Activated T-cell treated with anti-CD3 and anti-CD28 coated beads, Interleukin-2, amount 50 U/mL, for 4 hours (primary cell): ENCODE results near the gene CALN1. TPM values are rescaled to one million over a fixed set of nuclear protein-coding genes. Genes with fewer than 3 reads are reported as not detected.
"Not testable (repeated sequence)": the region's sequence is repeated elsewhere in the genome, so short reads cannot be mapped to it uniquely, and the experiment has no call there.

Experiments used
- ATAC-seq, 2 donors: fragments of 200-7000 bp; cut with Tn5 transposase; one replicate each; pipeline ENCODE4 v1.10.0; 2021
- DNase-seq: peaks from one replicate; pipeline ENCODE4 v3.0.0-alpha.2; 2020
- H3K27me3 Mint-ChIP-seq: one replicate; pipeline ENCODE4 v1.8.0; 2021; ENCODE audit warnings: low read depth, mixed read lengths
- H3K36me3 Mint-ChIP-seq: one replicate; pipeline ENCODE4 v1.8.0; 2022; ENCODE audit warnings: mixed read lengths; ENCODE audit not compliant: insufficient read depth
- H3K4me1 Mint-ChIP-seq: one replicate; pipeline ENCODE4 v1.8.0; 2021; ENCODE audit warnings: low read depth, mixed read lengths
- H3K4me3 Mint-ChIP-seq: one replicate; pipeline ENCODE4 v1.8.0; 2021; ENCODE audit warnings: mild to moderate bottlenecking, moderate library complexity, mixed read lengths
- H3K9me3 Mint-ChIP-seq: one replicate; pipeline ENCODE4 v1.8.0; 2021; ENCODE audit warnings: mixed read lengths
- total RNA-seq, 3 donors: library from RNA; stranded (reverse); gene quantifications; one replicate each; pipeline ENCODE4 v1.2.1, GENCODE V29; 2021

Gene CALN1
- total RNA-seq, 3 donors from 2014 or later: 0.03 to 0.30 (median 0.10) TPM

- Mint-ChIP-seq H3K27me3 (peaks cover 14% of the 10 kb centered on the region), H3K9me3 (peaks cover 17% of the 10 kb centered on the region), H3K4me1 (no peaks in the 10 kb centered on the region), H3K36me3 (no peaks in the 10 kb centered on the region), H3K4me3 (no peak overlapping the region)
- ATAC-seq: no peak
- DNase-seq: no peak
These were observed 657.3 kb downstream of the CALN1 start for GRCh38 chr7:71754828-71755227.

- no peaks in the 10 kb centered on the region for H3K4me1 Mint-ChIP-seq
- no peaks in the 10 kb centered on the region for H3K36me3 Mint-ChIP-seq
- DNase-seq: no peak
- peaks cover 15% of the 10 kb centered on the region for H3K9me3 Mint-ChIP-seq
- no peak overlapping the region for H3K4me3 Mint-ChIP-seq
- peaks cover 14% of the 10 kb centered on the region for H3K27me3 Mint-ChIP-seq
- ATAC-seq: no peak
These were observed 658.0 kb downstream of the CALN1 start for GRCh38 chr7:71753956-71754664.

GRCh38 chr7:71753236-71753635, 658.9 kb downstream of the CALN1 start:
- no peak for ATAC-seq
- H3K4me1 Mint-ChIP-seq: no peaks in the 10 kb centered on the region
- peaks cover 13% of the 10 kb centered on the region for H3K9me3 Mint-ChIP-seq
- no peaks in the 10 kb centered on the region for H3K36me3 Mint-ChIP-seq
- peaks cover 14% of the 10 kb centered on the region for H3K27me3 Mint-ChIP-seq
- no peak overlapping the region for H3K4me3 Mint-ChIP-seq
- no peak for DNase-seq

- DNase-seq (no peak), ATAC-seq (peak in 1 of 2 donors; percentile 48)
- no peak overlapping the region for H3K4me3 Mint-ChIP-seq
These were observed 659.8 kb downstream of the CALN1 start for GRCh38 chr7:71752171-71752935.

GRCh38 chr7:71750290-71750689, 661.8 kb downstream of the CALN1 start:
- ATAC-seq (no peak), DNase-seq (no peak)
- no peak overlapping the region for H3K4me3 Mint-ChIP-seq
- no peaks in the 10 kb centered on the region for H3K36me3 Mint-ChIP-seq
- peaks cover 3% of the 10 kb centered on the region for H3K9me3 Mint-ChIP-seq
- no peaks in the 10 kb centered on the region for H3K4me1 Mint-ChIP-seq
- peaks cover 14% of the 10 kb centered on the region for H3K27me3 Mint-ChIP-seq

More at GRCh38 chr7:71752171-71752935, 659.8 kb downstream of the CALN1 start:
- H3K9me3 Mint-ChIP-seq: peaks cover 8% of the 10 kb centered on the region
- H3K4me1 Mint-ChIP-seq: no peaks in the 10 kb centered on the region
- H3K27me3 Mint-ChIP-seq: peaks cover 14% of the 10 kb centered on the region
- no peaks in the 10 kb centered on the region for H3K36me3 Mint-ChIP-seq

GRCh38 chr7:71746006-71746405, 666.1 kb downstream of the CALN1 start:
- no peak for DNase-seq
- Mint-ChIP-seq H3K36me3 (no peaks in the 10 kb centered on the region), H3K27me3 (peaks cover 1% of the 10 kb centered on the region), H3K9me3 (peaks cover 3% of the 10 kb centered on the region), H3K4me3 (no peak overlapping the region), H3K4me1 (no peaks in the 10 kb centered on the region)
- no peak for ATAC-seq

- no peaks in the 10 kb centered on the region for H3K36me3 Mint-ChIP-seq
- H3K4me3 Mint-ChIP-seq: no peak overlapping the region
- H3K27me3 Mint-ChIP-seq: no peaks in the 10 kb centered on the region
- ATAC-seq (no peak), DNase-seq (no peak)
- H3K4me1 Mint-ChIP-seq: no peaks in the 10 kb centered on the region
- no peaks in the 10 kb centered on the region for H3K9me3 Mint-ChIP-seq
These were observed 672.0 kb downstream of the CALN1 start for GRCh38 chr7:71740174-71740560.

GRCh38 chr7:71739520-71740173, 672.5 kb downstream of the CALN1 start:
- ATAC-seq: no peak
- Mint-ChIP-seq H3K4me3 (no peak overlapping the region), H3K27me3 (no peaks in the 10 kb centered on the region), H3K36me3 (no peaks in the 10 kb centered on the region), H3K4me1 (no peaks in the 10 kb centered on the region), H3K9me3 (no peaks in the 10 kb centered on the region)
- no peak for DNase-seq

- H3K4me3 Mint-ChIP-seq, H3K36me3 Mint-ChIP-seq, H3K27me3 Mint-ChIP-seq, H3K4me1 Mint-ChIP-seq, H3K9me3 Mint-ChIP-seq, DNase-seq, ATAC-seq: not testable (repeated sequence)
These were observed 674.1 kb downstream of the CALN1 start for GRCh38 chr7:71737931-71738540.

- Mint-ChIP-seq H3K27me3 (peaks cover 9% of the 10 kb centered on the region), H3K9me3 (peaks cover 2% of the 10 kb centered on the region), H3K4me3 (no peak overlapping the region), H3K4me1 (no peaks in the 10 kb centered on the region), H3K36me3 (no peaks in the 10 kb centered on the region)
- ATAC-seq: no peak
- no peak for DNase-seq
These were observed 676.1 kb downstream of the CALN1 start for GRCh38 chr7:71735961-71736556.

GRCh38 chr7:71733107-71733870, 678.8 kb downstream of the CALN1 start:
- peaks cover 9% of the 10 kb centered on the region for H3K27me3 Mint-ChIP-seq
- DNase-seq (peak; percentile 37), ATAC-seq (peak in 1 of 2 donors; percentile 53)
- no peaks in the 10 kb centered on the region for H3K4me1 Mint-ChIP-seq
- peaks cover 3% of the 10 kb centered on the region for H3K9me3 Mint-ChIP-seq
- H3K36me3 Mint-ChIP-seq: no peaks in the 10 kb centered on the region
- no peak overlapping the region for H3K4me3 Mint-ChIP-seq

- no peaks in the 10 kb centered on the region for H3K4me1 Mint-ChIP-seq
These were observed 680.4 kb downstream of the CALN1 start for GRCh38 chr7:71731740-71732139.

More at GRCh38 chr7:71731740-71732139, 680.4 kb downstream of the CALN1 start:
- ATAC-seq (no peak), DNase-seq (no peak)
- peaks cover 3% of the 10 kb centered on the region for H3K9me3 Mint-ChIP-seq
- H3K4me3 Mint-ChIP-seq: no peak overlapping the region
- no peaks in the 10 kb centered on the region for H3K36me3 Mint-ChIP-seq
- H3K27me3 Mint-ChIP-seq: peaks cover 9% of the 10 kb centered on the region
